Natural killer cell treated with Interleukin-12 subunit alpha and Interleukin-12 subunit beta and Interleukin-15 and Interleukin-18, amount 100 ng/mL, for 72 hours (primary cell): ENCODE data around the gene ULK4. TPM values are rescaled to one million over a fixed set of nuclear protein-coding genes. Genes with fewer than 3 reads are reported as not detected.

Experiments used
- ATAC-seq, 2 donors: fragments of 150-1000 bp; cut with Tn5 transposase in 1 of 2; sonication (Bioruptor Pico), chemical (Tn5 transposase) in 1 of 2; 2 replicates each; pipeline ENCODE4 v1.10.0; 2021
- DNase-seq: peaks from one replicate; pipeline ENCODE4 v3.0.0; 2022; ENCODE audit warnings: low spot score
- H3K27ac Mint-ChIP-seq, 2 donors: 1 replicate in 1 of 2; 2 replicates in 1 of 2; pipeline ENCODE4 v1.8.0; 2022; ENCODE audit warnings: mixed read lengths in 2 of 2, mild to moderate bottlenecking in 1 of 2, moderate library complexity in 1 of 2
- H3K27me3 Mint-ChIP-seq, 2 donors: 1 replicate in 1 of 2; 2 replicates in 1 of 2; pipeline ENCODE4 v1.8.0; 2022; ENCODE audit warnings: mixed read lengths in 2 of 2
- H3K36me3 Mint-ChIP-seq: one replicate; pipeline ENCODE4 v1.8.0; 2022; ENCODE audit warnings: mixed read lengths
- H3K4me1 Mint-ChIP-seq, 2 donors: 1 replicate in 1 of 2; 2 replicates in 1 of 2; pipeline ENCODE4 v1.8.0; 2022; ENCODE audit warnings: low read depth in 2 of 2, mixed read lengths in 2 of 2, mild to moderate bottlenecking in 1 of 2
- H3K4me3 Mint-ChIP-seq: one replicate; pipeline ENCODE4 v1.8.0; 2022; ENCODE audit warnings: mixed read lengths
- H3K9me3 Mint-ChIP-seq: 2 replicates; pipeline ENCODE4 v1.8.0; 2022; ENCODE audit warnings: mixed read lengths
- total RNA-seq, 2 donors: library from RNA; stranded (reverse); gene quantifications; one replicate each; pipeline ENCODE4 v1.2.3, GENCODE V29; 2022

ULK4 gene
- total RNA-seq, 2 donors from 2014 or later: 11.1 to 29.9 TPM

DNA sequence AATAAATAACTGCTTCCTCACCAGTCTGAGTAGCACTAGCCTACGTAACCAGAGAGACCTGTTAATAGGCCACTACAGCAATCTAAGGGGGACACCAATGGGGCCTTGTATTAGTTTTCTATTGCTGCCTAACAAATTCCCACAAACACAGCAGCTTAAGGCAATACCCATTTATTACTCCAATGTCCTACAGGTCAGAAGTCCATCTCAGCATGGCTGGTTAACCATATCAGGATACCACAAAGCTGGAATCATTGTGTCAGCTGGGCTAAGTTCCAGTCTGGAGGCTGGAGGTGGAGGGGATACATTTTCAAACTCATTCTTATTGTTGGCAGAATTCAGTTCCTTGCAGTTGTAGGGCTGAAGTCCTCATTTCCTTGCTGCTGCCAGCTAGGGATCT is 331.9 kb downstream of the ULK4 start:
- H3K4me3 Mint-ChIP-seq: no peak overlapping the region
- DNase-seq: no peak
- H3K9me3 Mint-ChIP-seq: no peaks in the 10 kb centered on the region
- H3K36me3 Mint-ChIP-seq: no peaks in the 10 kb centered on the region
- no peaks in the 10 kb centered on the region for H3K27me3 Mint-ChIP-seq
- no peaks in the 10 kb centered on the region for H3K4me1 Mint-ChIP-seq
- ATAC-seq: no peak
- H3K27ac Mint-ChIP-seq: no peak overlapping the region

- ATAC-seq (no peak), DNase-seq (no peak)
- no peak overlapping the region for H3K27ac Mint-ChIP-seq
- H3K9me3 Mint-ChIP-seq: no peaks in the 10 kb centered on the region
- no peak overlapping the region for H3K4me3 Mint-ChIP-seq
- H3K4me1 Mint-ChIP-seq: no peaks in the 10 kb centered on the region
- H3K36me3 Mint-ChIP-seq: no peaks in the 10 kb centered on the region
- H3K27me3 Mint-ChIP-seq: no peaks in the 10 kb centered on the region
These were observed 332.8 kb downstream of the ULK4 start for GRCh38 chr3:41629072-41629471.

DNA sequence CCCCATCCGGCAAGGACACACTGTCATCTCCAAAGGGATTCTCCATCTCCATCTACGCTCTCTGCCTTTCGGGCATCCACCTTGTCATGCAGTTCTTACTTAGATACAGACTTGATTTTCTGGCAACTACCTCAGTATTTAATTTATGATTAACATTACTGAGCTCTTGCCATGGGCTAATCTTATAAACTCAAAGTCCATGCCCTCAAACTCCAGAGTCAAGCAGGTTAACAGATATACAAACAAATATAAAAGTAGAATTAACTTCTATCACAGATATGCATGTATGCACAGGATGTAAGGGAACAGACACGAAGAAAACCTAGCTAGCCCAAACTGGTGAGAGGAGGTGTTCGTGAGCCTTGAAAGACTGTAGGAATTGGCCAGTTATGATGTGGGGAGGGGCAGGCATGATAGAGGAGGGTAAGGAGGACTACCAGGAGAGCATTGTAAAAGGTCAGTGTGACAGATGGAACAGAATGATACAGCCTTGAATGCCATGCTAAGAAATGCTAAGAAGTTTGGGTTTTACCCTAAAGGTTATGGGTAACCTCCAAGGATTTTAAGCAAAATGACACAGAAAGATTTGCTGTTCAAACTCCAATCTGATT is 334.3 kb downstream of the ULK4 start:
- Mint-ChIP-seq H3K4me3 (no peak overlapping the region), H3K27me3 (no peaks in the 10 kb centered on the region), H3K4me1 (no peaks in the 10 kb centered on the region), H3K36me3 (no peaks in the 10 kb centered on the region), H3K27ac (no peak overlapping the region), H3K9me3 (no peaks in the 10 kb centered on the region)
- ATAC-seq: no peak
- no peak for DNase-seq

GRCh38 chr3:41612853-41613252 is 349.1 kb downstream of the ULK4 start:
- no peak overlapping the region for H3K4me3 Mint-ChIP-seq
- peaks cover 2% of the 10 kb centered on the region for H3K9me3 Mint-ChIP-seq
- peaks cover 0 to 10% of the 10 kb centered on the region in 2 donors for H3K4me1 Mint-ChIP-seq
- ATAC-seq: no peak
- no peak overlapping the region for H3K27ac Mint-ChIP-seq
- peaks cover 5% of the 10 kb centered on the region for H3K36me3 Mint-ChIP-seq
- H3K27me3 Mint-ChIP-seq: peaks cover 0 to 2% of the 10 kb centered on the region in 2 donors
- no peak for DNase-seq

GRCh38 chr3:41611008-41611407 is 350.9 kb downstream of the ULK4 start:
- no peak overlapping the region for H3K4me3 Mint-ChIP-seq
- H3K9me3 Mint-ChIP-seq: no peaks in the 10 kb centered on the region
- H3K27me3 Mint-ChIP-seq: no peaks in the 10 kb centered on the region
- ATAC-seq (no peak), DNase-seq (no peak)
- H3K4me1 Mint-ChIP-seq: peaks cover 0 to 10% of the 10 kb centered on the region in 2 donors
- H3K27ac Mint-ChIP-seq: no peak overlapping the region
- H3K36me3 Mint-ChIP-seq: peaks cover 5% of the 10 kb centered on the region

DNA sequence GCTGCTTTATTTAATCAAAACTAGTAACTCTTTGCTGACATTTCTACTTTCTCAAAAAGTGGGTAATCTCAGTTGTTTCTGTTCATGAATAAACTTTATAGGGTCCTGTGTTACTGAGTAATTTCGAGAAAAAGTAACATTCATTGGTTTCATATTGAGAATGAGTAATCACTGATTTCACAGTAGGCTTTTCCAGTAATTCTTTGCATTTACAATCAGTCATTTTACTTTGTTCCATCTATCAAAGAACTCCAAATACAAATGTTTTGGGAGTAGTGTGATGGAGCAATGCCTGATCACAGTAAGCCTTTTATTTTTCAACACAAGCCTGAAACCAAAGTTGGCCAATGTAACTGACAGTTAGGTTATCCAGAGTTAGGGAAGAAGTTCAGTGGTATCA is 353.6 kb downstream of the ULK4 start:
- H3K27me3 Mint-ChIP-seq: peaks cover 0 to 2% of the 10 kb centered on the region in 2 donors
- no peak for DNase-seq
- H3K4me3 Mint-ChIP-seq: peak overlapping the region; percentile 12
- H3K4me1 Mint-ChIP-seq: peaks cover 0 to 13% of the 10 kb centered on the region in 2 donors
- H3K27ac Mint-ChIP-seq: peak overlapping the region in 1 of 2 donors; percentile 33
- no peaks in the 10 kb centered on the region for H3K9me3 Mint-ChIP-seq
- H3K36me3 Mint-ChIP-seq: peaks cover 5% of the 10 kb centered on the region
- ATAC-seq: peak in 1 of 2 donors; percentile 70

DNA sequence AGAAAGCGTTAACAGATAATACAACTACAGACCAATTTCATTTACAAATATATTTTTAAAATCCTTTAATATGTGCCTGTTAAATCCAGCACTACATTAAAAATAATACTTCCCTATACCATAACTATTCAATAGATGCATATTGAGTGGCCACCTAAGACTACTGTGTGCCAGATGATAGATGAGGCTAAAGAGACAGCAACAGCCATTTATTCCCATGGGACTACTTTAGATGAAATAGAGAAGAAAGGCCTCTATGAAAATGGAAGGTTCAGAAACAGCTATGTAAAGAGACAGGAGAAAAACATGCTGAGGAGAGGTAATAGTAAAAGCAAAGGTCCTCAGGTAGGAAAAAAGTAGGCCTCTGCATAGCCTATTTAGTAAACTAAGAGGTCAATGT is 358.1 kb downstream of the ULK4 start:
- ATAC-seq (no peak), DNase-seq (no peak)
- Mint-ChIP-seq H3K4me1 (peaks cover 0 to 18% of the 10 kb centered on the region in 2 donors), H3K27ac (no peak overlapping the region), H3K36me3 (no peaks in the 10 kb centered on the region), H3K4me3 (no peak overlapping the region), H3K27me3 (peaks cover 0 to 2% of the 10 kb centered on the region in 2 donors), H3K9me3 (no peaks in the 10 kb centered on the region)

- peaks cover 0 to 2% of the 10 kb centered on the region in 2 donors for H3K27me3 Mint-ChIP-seq
- H3K9me3 Mint-ChIP-seq: no peaks in the 10 kb centered on the region
- no peak overlapping the region for H3K4me3 Mint-ChIP-seq
- DNase-seq (no peak), ATAC-seq (no peak)
- H3K4me1 Mint-ChIP-seq: peaks cover 0 to 8% of the 10 kb centered on the region in 2 donors
- no peak overlapping the region for H3K27ac Mint-ChIP-seq
- no peaks in the 10 kb centered on the region for H3K36me3 Mint-ChIP-seq
These were observed 359.8 kb downstream of the ULK4 start for GRCh38 chr3:41602121-41602520.

DNA sequence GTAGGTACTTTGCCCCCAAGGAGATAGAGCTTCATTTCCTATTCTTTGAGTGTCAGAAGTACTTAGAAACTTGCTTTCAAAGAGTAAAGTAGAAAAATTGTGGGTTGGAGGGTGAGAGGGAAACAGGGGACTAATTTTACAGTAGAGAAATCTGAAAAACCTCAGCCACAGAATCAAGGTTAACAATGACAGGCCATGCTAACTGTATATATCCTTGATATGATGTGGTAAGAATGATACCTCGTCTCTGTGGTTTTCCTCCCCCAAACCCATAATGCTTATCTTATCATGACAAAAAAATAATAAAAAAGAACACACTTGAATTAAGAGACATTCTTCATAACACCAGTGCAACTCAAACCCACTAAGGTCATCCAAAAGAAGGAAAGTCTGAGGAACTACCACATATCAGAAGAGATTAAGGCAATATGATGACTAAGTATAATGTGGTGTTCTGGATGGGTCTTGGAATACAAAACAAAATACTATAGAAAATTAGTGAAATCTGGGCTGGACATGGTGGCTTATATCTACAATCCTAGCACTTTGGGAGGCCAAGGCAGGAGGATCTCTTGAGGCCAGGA is 360.4 kb downstream of the ULK4 start:
- Mint-ChIP-seq H3K4me3 (no peak overlapping the region), H3K27me3 (peaks cover 0 to 2% of the 10 kb centered on the region in 2 donors), H3K9me3 (no peaks in the 10 kb centered on the region), H3K36me3 (no peaks in the 10 kb centered on the region), H3K27ac (no peak overlapping the region), H3K4me1 (peaks cover 0 to 8% of the 10 kb centered on the region in 2 donors)
- peak in 1 of 2 donors; percentile 44 for ATAC-seq
- no peak for DNase-seq

DNA sequence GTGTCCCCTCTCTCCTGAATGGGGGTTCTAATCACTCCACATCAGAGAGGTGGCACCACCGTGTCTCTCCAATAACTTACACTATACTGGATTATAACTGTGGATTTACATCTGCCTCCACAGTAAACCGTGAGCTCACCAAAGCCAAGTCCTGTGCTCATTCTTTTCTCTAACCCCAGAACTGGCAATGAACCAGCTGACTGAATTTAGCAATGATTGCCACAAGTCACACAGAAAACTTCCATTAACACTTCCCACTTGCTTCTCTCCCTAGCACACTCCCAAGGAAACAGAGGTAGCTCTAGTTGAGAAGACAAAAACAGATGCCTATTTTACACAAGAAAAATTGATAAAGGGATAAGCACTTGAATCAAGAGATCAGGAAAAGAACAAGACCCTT is 361.3 kb downstream of the ULK4 start:
- Mint-ChIP-seq H3K36me3 (no peaks in the 10 kb centered on the region), H3K4me1 (peaks cover under 1 to 8% of the 10 kb centered on the region in 2 donors), H3K9me3 (no peaks in the 10 kb centered on the region), H3K4me3 (no peak overlapping the region), H3K27ac (no peak overlapping the region), H3K27me3 (no peaks in the 10 kb centered on the region)
- DNase-seq (no peak), ATAC-seq (no peak)

GRCh38 chr3:41599127-41599484 is 362.8 kb downstream of the ULK4 start:
- Mint-ChIP-seq H3K27me3 (no peaks in the 10 kb centered on the region), H3K27ac (no peak overlapping the region), H3K9me3 (no peaks in the 10 kb centered on the region), H3K4me1 (peaks cover 8 to 17% of the 10 kb centered on the region in 2 donors), H3K36me3 (no peaks in the 10 kb centered on the region), H3K4me3 (no peak overlapping the region)
- ATAC-seq (no peak), DNase-seq (no peak)

DNA sequence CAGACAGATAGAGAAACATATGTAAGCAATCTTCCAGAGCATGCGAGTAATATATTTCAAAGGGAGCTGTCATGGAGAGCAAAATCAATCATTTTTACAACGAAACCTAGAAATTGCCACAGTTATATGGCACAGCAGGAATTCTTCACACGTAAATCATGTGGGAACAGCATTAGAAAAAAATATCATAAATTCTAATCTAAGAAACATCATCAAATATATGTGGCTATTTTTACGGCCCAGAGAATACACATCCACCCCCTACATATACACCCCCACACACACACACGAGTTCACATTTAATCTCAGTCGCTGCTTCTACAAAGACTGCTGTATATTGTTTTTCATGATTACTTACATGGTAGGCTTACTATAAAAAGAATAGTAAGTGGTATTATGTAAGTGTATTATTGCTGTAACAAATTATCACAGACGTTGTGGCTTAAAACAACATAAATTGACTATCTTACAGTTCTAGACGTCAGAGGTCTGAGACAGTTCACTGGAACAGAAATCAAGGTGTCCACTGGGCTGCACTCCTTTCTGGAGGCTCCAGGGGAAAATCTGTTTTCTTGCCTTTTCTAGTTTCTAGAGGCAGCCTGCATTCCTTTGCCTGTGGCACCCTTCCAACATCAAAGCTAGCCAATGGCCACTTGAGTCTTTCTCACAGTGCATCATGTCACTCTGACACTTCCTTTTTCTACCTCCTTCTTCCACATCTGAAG is 363.3 kb downstream of the ULK4 start:
- H3K27me3 Mint-ChIP-seq: no peaks in the 10 kb centered on the region
- peaks cover 8 to 14% of the 10 kb centered on the region in 2 donors for H3K4me1 Mint-ChIP-seq
- no peak for DNase-seq
- ATAC-seq: no peak
- no peak overlapping the region for H3K4me3 Mint-ChIP-seq
- no peaks in the 10 kb centered on the region for H3K9me3 Mint-ChIP-seq
- no peaks in the 10 kb centered on the region for H3K36me3 Mint-ChIP-seq
- no peak overlapping the region for H3K27ac Mint-ChIP-seq

DNA sequence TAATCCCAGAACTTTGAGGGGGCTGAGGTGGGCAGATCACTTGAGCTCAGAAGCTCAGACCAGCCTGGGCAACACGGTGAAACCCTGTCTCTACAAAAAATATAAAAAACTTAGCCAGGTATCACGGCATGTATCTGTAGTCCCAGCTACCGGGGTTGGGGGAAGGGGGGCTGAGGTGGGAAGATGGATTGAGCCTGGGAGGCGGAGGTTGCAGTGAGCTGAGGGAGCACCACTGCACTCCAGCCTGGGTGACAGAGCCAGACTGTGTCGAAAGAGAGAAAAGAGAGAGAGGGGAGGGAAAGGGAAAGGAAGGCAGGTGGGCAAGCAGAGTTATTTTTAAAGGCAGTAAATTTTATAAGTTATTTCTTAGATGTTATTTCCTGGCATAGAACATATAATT is 368.1 kb downstream of the ULK4 start:
- Mint-ChIP-seq H3K4me3 (no peak overlapping the region), H3K27me3 (no peaks in the 10 kb centered on the region), H3K9me3 (no peaks in the 10 kb centered on the region), H3K4me1 (peaks cover 8 to 14% of the 10 kb centered on the region in 2 donors), H3K36me3 (no peaks in the 10 kb centered on the region), H3K27ac (no peak overlapping the region)
- DNase-seq (no peak), ATAC-seq (no peak)

- no peaks in the 10 kb centered on the region for H3K27me3 Mint-ChIP-seq
- no peak for DNase-seq
- H3K4me3 Mint-ChIP-seq: no peak overlapping the region
- peaks cover 8 to 14% of the 10 kb centered on the region in 2 donors for H3K4me1 Mint-ChIP-seq
- H3K9me3 Mint-ChIP-seq: no peaks in the 10 kb centered on the region
- ATAC-seq: no peak
- H3K36me3 Mint-ChIP-seq: no peaks in the 10 kb centered on the region
- no peak overlapping the region for H3K27ac Mint-ChIP-seq
These were observed 369.0 kb downstream of the ULK4 start for GRCh38 chr3:41592753-41593510.
